PFSK-1 (cell line): ENCODE results near the gene FKBP1B.

ENCODE experiments used
- FOXP2 ChIP-seq: optimal IDR thresholded peaks from 2 replicates; pipeline ENCODE3; 2011; ENCODE audit warnings: borderline replicate concordance, control low read depth, inconsistent platforms; ENCODE audit not compliant: insufficient read depth; ENCODE audit errors: extremely low read length, extremely low read depth
- POLR2AphosphoS5 ChIP-seq: IDR thresholded peaks from 2 replicates; pipeline ENCODE4 v1.6.1; 2012; ENCODE audit warnings: low read depth, mild to moderate bottlenecking, control low read depth, low read length, moderate library complexity
- REST ChIP-seq, 2 experiments: IDR thresholded peaks; 2 replicates each; pipeline versions ENCODE4 v1.6.1 to v1.8.0; 2011 to 2012; ENCODE audit warnings: low read depth in 2 of 2, low read length in 2 of 2, control low read depth in 1 of 2, inconsistent platforms in 1 of 2, mild to moderate bottlenecking in 1 of 2, moderate library complexity in 1 of 2; ENCODE audit not compliant: insufficient read depth in 1 of 2
- SIN3A ChIP-seq: IDR thresholded peaks from 2 replicates; pipeline ENCODE4 v1.6.1; 2012; ENCODE audit warnings: mild to moderate bottlenecking, low read length, moderate library complexity, borderline replicate concordance; ENCODE audit not compliant: insufficient read depth
- TAF1 ChIP-seq: IDR thresholded peaks from 2 replicates; pipeline ENCODE4 v1.6.1; 2012; ENCODE audit warnings: low read length, control low read depth, borderline replicate concordance; ENCODE audit not compliant: insufficient read depth

FKBP1B gene

GRCh38 chr2:24085200-24085489 is 35.6 kb downstream of the FKBP1B start:
- TF ChIP-seq TAF1 (no peak), SIN3A (no peak), REST (IDR thresholded peaks at IDR 0.05; ENCODE audit: insufficient read depth in 1 of 2, low read depth in 2 of 2, low read length in 2 of 2) (no peak), FOXP2 (no peak), POLR2AphosphoS5 (no peak)

GRCh38 chr2:24086241-24086640 is 36.7 kb downstream of the FKBP1B start:
- no peak for TF ChIP-seq POLR2AphosphoS5
- no peak for TF ChIP-seq SIN3A
- no peak for TF ChIP-seq REST (IDR thresholded peaks at IDR 0.05; ENCODE audit: insufficient read depth in 1 of 2, low read depth in 2 of 2, low read length in 2 of 2)
- no peak for TF ChIP-seq FOXP2
- no peak for TF ChIP-seq TAF1

GRCh38 chr2:24087032-24087431 is 37.5 kb downstream of the FKBP1B start:
- TF ChIP-seq TAF1 = no peak
- no peak for TF ChIP-seq SIN3A

- no peak for TF ChIP-seq SIN3A
- no peak for TF ChIP-seq TAF1
- TF ChIP-seq POLR2AphosphoS5 = no peak
- TF ChIP-seq REST (IDR thresholded peaks at IDR 0.05; ENCODE audit: insufficient read depth in 1 of 2, low read depth in 2 of 2, low read length in 2 of 2) = no peak
- TF ChIP-seq FOXP2 = no peak
Observed at GRCh38 chr2:24088821-24089359, 39.3 kb downstream of the FKBP1B start.

GRCh38 chr2:24101992-24102391 is 52.5 kb downstream of the FKBP1B start:
- TF ChIP-seq POLR2AphosphoS5 = no peak
- no peak for TF ChIP-seq REST (IDR thresholded peaks at IDR 0.05; ENCODE audit: insufficient read depth in 1 of 2, low read depth in 2 of 2, low read length in 2 of 2)
- TF ChIP-seq SIN3A = no peak
- TF ChIP-seq TAF1 = no peak
- no peak for TF ChIP-seq FOXP2
